Stimulated activated memory B cell treated with anti-CD40 and anti-IgM and Interleukin-4, amounts not matched to agents 10 μg/mL and 1 μg/mL and 100 μg/mL, for 72 hours (primary cell): ENCODE measurements around the gene MBP.
A peak's percentile ranks its signal among the peaks of the same experiment; 100 is the strongest.
"Not testable (repeated sequence)": the region's sequence is repeated elsewhere in the genome, so short reads cannot be mapped to it uniquely, and the experiment has no call there.

ENCODE experiments used
- ATAC-seq: fragments of 150-1000 bp; cut with Tn5 transposase; 2 replicates; pipeline ENCODE4 v1.10.0; 2021
- H3K27ac Mint-ChIP-seq: one replicate; pipeline ENCODE4 v1.8.0; 2022; ENCODE audit warnings: mild to moderate bottlenecking, mixed read lengths
- H3K27me3 Mint-ChIP-seq: one replicate; pipeline ENCODE4 v1.8.0; 2022; ENCODE audit warnings: mixed read lengths
- H3K36me3 Mint-ChIP-seq: one replicate; pipeline ENCODE4 v1.8.0; 2022; ENCODE audit warnings: mixed read lengths
- H3K4me1 Mint-ChIP-seq: one replicate; pipeline ENCODE4 v1.8.0; 2022; ENCODE audit warnings: mixed read lengths
- H3K4me3 Mint-ChIP-seq: one replicate; pipeline ENCODE4 v1.8.0; 2022; ENCODE audit warnings: mild to moderate bottlenecking, moderate library complexity, mixed read lengths
- H3K9me3 Mint-ChIP-seq: one replicate; pipeline ENCODE4 v1.8.0; 2022; ENCODE audit warnings: mixed read lengths

Gene MBP

DNA sequence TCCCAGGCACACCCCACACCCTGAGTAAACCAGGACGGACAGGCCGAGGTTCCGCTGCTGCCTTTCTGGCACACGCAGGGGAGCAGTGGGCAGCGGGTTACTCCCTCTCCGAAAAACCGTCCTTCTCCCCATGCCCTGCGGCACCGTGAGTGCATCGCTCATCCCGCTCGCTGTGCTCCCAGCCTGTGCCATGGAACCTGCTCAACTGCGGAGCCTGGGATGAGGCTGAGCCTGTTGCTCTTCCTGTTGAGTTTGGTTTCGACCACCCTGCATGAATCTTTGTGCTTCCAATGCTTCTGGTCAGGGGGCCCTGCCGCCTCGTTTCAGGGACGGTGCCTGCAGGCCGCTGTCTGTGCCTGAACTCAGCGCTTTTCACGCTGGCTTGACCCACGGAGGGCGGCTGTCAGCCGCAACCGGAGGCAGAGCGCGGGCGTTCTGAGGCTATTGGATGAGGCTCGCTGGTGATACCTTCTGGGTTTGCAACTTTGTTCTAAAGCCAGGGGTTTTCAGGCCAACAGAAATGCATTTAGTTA is 106.7 kb downstream of the MBP start:
- H3K27me3 Mint-ChIP-seq, result no peaks in the 10 kb centered on the region
- H3K36me3 Mint-ChIP-seq, result peaks cover 43% of the 10 kb centered on the region
- peaks cover 14% of the 10 kb centered on the region for H3K4me1 Mint-ChIP-seq
- no peaks in the 10 kb centered on the region for H3K9me3 Mint-ChIP-seq
- no peak overlapping the region for H3K4me3 Mint-ChIP-seq
- no peak overlapping the region for H3K27ac Mint-ChIP-seq
- ATAC-seq, result no peak

DNA sequence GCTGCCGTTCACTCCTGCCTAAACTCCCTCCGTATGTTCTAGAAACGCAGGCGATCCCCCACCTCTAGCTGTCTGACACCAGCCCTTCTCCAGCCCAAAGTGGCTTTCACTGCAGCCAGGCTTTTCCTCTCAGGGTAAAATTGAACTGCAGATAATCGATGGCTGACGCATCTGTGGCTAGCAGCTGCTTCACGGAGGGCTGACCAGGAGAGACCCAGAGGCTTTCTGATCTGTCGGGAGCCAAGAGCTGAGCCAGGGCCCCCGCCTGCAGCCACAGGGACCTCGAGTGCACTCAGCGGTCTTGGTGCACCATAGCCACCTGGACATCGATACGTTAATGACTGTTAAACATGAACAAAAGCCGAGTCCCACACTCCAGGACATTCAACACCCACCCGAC is 107.5 kb downstream of the MBP start:
- no peaks in the 10 kb centered on the region for H3K9me3 Mint-ChIP-seq
- no peak for ATAC-seq
- H3K4me3 Mint-ChIP-seq, result no peak overlapping the region
- peaks cover 37% of the 10 kb centered on the region for H3K36me3 Mint-ChIP-seq
- H3K27ac Mint-ChIP-seq, result no peak overlapping the region
- H3K27me3 Mint-ChIP-seq, result no peaks in the 10 kb centered on the region
- peaks cover 14% of the 10 kb centered on the region for H3K4me1 Mint-ChIP-seq

DNA sequence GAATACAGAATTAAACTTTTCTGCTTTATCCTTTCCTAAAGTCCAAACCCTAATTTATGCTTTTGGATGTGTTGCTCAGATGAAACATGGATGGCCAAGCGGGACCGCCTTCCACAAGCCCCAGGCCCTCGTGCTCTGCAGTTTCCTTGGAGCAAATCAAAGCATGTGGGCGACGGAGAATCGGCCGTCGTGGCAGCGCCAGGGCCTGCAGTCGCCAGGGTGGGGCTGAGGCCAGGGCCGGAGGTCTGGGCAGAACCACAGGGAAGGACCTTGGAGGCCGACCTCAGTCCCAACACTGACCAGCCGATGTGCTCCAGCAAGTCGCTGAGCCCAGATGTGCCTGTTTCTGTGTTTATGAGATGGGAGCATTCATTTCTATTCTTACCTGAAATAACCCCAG is 108.1 kb downstream of the MBP start:
- no peak overlapping the region for H3K27ac Mint-ChIP-seq
- no peaks in the 10 kb centered on the region for H3K9me3 Mint-ChIP-seq
- H3K36me3 Mint-ChIP-seq, result peaks cover 37% of the 10 kb centered on the region
- no peaks in the 10 kb centered on the region for H3K27me3 Mint-ChIP-seq
- H3K4me1 Mint-ChIP-seq, result peaks cover 19% of the 10 kb centered on the region
- no peak for ATAC-seq
- no peak overlapping the region for H3K4me3 Mint-ChIP-seq

DNA sequence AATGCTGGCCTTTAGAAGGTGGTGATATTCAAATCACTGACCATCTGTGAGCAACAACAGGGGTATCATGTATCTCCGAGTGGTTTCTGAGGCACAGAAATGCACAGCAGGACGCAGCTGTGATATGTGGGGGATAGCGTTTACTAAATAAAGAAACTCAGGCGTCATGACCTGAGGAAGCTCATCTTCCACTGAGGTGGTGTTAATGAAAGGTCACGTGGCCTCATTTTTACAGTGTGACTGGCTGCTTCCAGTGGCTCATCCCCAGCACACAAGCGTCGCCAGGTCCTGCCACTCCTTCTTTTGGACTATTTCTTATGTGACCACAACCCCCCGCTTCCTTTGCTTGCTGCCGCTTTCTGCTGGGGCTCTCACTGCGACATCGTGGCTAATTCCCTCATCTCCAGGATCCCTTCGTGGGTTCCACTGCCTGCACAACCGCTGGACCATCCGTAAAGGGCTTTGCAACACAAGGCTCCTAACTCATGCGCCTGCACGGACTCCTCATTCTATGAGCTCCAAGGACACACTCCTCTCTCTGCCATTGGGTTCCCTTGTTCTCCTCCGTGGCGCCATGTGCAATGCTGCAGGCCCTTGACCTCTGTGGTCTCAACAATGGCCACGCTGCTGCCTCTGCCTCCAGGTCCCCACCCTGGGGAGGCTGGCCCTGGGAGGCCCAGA is 109.3 kb downstream of the MBP start:
- Mint-ChIP-seq H3K27me3 (no peaks in the 10 kb centered on the region), H3K9me3 (peaks cover 6% of the 10 kb centered on the region), H3K27ac (no peak overlapping the region), H3K4me1 (peaks cover 26% of the 10 kb centered on the region), H3K36me3 (peaks cover 49% of the 10 kb centered on the region), H3K4me3 (no peak overlapping the region)
- ATAC-seq, result no peak

DNA sequence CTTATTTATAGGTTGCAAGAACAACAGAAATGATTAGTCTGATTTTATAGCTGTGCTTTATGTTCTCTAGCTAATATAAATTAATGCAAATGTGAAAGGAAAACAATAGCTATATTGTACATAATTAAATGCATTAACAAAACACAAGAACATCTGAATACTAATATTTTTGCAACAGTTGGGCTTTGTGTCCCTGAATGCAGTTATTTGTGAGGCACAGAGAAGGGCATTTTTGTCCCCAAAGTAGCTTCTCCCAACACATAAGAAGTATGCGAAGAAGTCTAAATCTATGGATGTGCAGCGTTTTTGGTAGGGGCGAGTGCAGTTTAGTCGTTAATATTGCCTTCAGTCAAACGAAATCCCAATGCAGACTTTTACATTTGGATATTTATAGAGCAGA is 110.0 kb downstream of the MBP start:
- Mint-ChIP-seq H3K27ac (no peak overlapping the region), H3K4me3 (no peak overlapping the region), H3K9me3 (peaks cover 6% of the 10 kb centered on the region), H3K27me3 (no peaks in the 10 kb centered on the region), H3K36me3 (peaks cover 56% of the 10 kb centered on the region), H3K4me1 (peaks cover 26% of the 10 kb centered on the region)
- no peak for ATAC-seq

DNA sequence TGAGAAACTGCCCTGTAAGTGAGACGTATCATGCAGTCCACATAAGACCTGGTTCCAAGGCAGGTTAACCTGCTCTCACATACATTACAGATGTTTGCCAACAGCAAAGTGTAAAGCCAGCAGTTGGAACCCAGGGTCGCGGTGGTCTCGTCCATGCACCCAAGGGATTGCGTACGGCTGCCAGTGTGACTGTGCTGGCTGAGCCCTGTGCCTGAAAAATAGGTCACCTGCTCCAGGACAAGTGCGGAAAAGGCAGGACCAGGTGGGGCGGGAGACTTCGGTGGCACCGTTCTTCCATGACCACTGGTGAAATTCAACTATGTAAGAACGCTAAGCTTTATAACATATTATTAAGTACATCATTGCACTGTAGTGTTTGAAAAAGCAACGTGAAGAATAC is 110.5 kb downstream of the MBP start:
- H3K9me3 Mint-ChIP-seq, result peaks cover 6% of the 10 kb centered on the region
- H3K4me3 Mint-ChIP-seq, result no peak overlapping the region
- ATAC-seq, result no peak
- peaks cover 60% of the 10 kb centered on the region for H3K36me3 Mint-ChIP-seq
- H3K27ac Mint-ChIP-seq, result no peak overlapping the region
- peaks cover 26% of the 10 kb centered on the region for H3K4me1 Mint-ChIP-seq
- no peaks in the 10 kb centered on the region for H3K27me3 Mint-ChIP-seq

DNA sequence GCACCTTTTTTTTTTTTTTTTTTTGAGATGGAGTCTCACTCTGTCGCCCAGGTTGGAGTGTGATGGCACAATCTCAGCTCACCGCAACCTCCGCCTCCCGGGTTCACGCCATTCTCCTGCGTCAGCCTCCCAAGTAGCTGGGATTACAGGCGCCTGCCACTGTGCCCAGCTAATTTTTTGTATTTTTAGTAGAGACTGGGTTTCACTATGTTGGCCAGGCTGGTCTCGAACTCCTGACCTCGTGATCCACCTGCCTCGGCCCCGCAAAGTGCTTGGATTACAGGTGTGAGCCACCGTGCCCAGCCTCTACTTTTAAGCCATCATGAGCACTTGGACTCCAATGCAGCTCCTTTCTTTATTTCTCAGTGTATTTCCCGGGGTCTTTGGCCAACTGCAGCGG is 111.1 kb downstream of the MBP start:
- not testable (repeated sequence) for H3K4me3 Mint-ChIP-seq, H3K27ac Mint-ChIP-seq, ATAC-seq, H3K27me3 Mint-ChIP-seq, H3K9me3 Mint-ChIP-seq
- Mint-ChIP-seq H3K36me3 (peaks cover 67% of the 10 kb centered on the region), H3K4me1 (peaks cover 26% of the 10 kb centered on the region)

DNA sequence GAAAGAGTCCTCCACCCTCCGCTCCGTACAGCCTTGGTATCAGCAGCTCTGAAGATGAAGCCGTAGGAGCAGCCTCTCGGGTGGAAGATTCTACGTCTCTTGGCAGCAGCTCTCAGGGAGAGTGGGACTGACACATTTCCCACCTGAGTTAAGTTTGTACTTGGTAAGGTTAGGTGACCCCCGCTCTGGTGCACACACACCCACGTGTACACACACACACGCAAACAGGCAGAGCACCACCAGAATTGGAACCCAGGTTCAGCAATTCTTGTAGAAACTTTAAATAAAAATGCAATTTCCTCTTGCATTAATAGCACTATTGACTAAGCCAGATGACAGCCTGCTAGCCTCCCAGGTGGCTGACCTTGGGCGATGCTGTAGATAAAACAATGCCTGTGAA is 111.5 kb downstream of the MBP start:
- Mint-ChIP-seq H3K27ac (no peak overlapping the region), H3K27me3 (no peaks in the 10 kb centered on the region), H3K9me3 (peaks cover 6% of the 10 kb centered on the region), H3K36me3 (peaks cover 68% of the 10 kb centered on the region), H3K4me1 (peaks cover 25% of the 10 kb centered on the region), H3K4me3 (no peak overlapping the region)
- no peak for ATAC-seq

DNA sequence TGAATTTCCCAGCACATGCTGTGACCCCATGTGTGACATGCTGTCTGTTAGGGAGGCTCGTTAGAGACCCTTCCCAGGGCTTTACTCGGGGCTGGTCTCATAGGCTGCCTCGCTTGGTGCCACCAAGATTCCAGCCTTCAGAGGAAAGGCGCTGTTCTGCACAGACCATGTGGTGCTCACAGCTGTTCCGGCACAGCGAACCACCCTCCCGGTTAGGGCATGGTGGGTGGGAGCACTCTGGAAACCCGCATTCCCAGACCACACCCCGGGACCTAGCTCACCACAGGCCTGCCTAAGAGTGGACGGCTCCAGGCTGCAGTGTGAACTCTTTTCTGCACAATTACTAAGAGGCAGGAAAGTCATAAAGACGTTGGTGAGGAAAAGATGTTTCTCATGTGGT is 112.0 kb downstream of the MBP start:
- Mint-ChIP-seq H3K4me1 (peaks cover 21% of the 10 kb centered on the region), H3K27ac (peak overlapping the region; percentile 29), H3K9me3 (peaks cover 6% of the 10 kb centered on the region), H3K27me3 (no peaks in the 10 kb centered on the region), H3K36me3 (peaks cover 68% of the 10 kb centered on the region), H3K4me3 (no peak overlapping the region)
- ATAC-seq, result no peak

DNA sequence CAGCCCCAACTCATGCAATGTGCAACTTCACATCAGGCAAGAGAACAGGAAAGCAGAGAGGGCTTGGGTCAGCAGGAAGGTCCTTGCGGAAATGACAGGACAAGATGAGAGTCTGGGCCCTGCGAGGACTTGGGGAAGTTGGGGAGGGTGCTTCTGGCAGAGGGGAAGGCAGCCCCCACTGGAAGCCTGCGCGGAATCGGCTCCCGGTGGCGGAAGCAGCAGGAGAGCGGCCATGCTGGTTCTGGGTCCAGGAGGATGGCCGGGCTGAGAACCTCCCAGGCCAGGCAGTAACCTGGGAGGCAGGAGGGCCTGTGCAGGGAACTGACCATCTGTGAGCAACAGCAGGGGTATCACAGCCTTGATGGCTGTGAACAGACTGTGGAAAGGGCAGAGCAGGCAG is 112.9 kb downstream of the MBP start:
- peaks cover 6% of the 10 kb centered on the region for H3K9me3 Mint-ChIP-seq
- peak overlapping the region; percentile 29 for H3K27ac Mint-ChIP-seq
- H3K27me3 Mint-ChIP-seq, result no peaks in the 10 kb centered on the region
- ATAC-seq, result no peak
- no peak overlapping the region for H3K4me3 Mint-ChIP-seq
- H3K36me3 Mint-ChIP-seq, result peaks cover 64% of the 10 kb centered on the region
- peaks cover 21% of the 10 kb centered on the region for H3K4me1 Mint-ChIP-seq

DNA sequence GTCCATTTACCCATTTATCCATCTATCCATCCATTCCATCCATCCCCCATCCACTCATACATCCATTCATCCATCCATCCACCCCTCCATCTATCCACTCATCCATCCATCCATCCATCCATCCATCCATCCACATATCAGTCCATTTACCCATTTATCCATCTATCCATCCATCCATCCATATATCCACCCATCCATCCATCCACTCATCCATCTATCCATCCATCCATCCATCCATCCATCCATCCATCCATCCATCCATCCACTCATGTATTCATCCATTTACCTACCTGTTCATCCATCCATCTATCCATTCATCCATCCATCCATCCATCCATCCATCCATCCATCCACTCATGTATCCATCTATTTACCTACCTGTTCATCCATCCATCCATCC is 113.9 kb downstream of the MBP start:
- ATAC-seq, H3K27ac Mint-ChIP-seq, H3K27me3 Mint-ChIP-seq, H3K9me3 Mint-ChIP-seq, H3K4me3 Mint-ChIP-seq: not testable (repeated sequence)
- peaks cover 57% of the 10 kb centered on the region for H3K36me3 Mint-ChIP-seq
- H3K4me1 Mint-ChIP-seq, result peaks cover 17% of the 10 kb centered on the region

DNA sequence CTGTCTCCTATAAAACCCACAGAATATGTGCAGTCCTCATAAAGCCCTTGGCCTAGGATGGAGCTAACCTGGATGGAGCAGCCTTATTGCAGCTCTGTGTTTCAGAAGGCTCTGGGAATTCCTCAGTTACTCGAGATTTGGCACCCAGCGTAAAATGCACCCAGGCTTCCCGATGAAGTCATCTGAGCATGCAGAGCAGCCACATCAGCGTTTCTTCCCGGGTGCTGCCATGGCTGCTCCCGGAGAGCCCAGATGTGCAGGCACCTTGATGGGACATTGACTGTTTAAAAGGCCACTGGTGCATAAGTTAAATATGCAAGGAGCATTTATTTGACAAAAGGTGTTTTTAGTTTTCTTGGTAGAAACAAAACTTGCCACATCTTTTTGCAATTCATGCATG is 115.2 kb downstream of the MBP start:
- no peak for ATAC-seq

DNA sequence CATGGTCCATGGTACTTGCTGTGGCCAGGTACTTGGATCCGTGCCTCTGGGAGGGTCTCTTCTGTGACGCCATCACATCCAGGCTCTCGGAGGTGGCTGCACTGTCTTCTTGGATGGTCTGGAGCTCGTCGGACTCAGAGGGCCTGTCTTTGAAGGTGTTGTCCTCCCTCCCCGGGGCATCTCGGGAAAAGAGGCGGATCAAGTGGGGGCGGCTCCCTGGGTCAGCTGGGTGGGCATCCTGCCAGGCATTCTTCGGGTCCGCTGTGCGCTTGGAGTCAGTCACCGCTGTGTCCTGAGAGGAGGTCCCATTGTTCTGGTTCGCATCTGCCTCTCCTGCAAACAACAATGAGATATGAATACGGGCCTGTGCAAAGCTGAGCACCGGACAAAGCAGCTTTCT is 115.6 kb downstream of the MBP start:
- peaks cover 56% of the 10 kb centered on the region for H3K36me3 Mint-ChIP-seq
- H3K27me3 Mint-ChIP-seq, result no peaks in the 10 kb centered on the region
- no peak for ATAC-seq
- H3K4me1 Mint-ChIP-seq, result peaks cover 11% of the 10 kb centered on the region
- no peak overlapping the region for H3K4me3 Mint-ChIP-seq
- H3K9me3 Mint-ChIP-seq, result peaks cover 6% of the 10 kb centered on the region
- H3K27ac Mint-ChIP-seq, result no peak overlapping the region

More for the DNA sequence above, 115.2 kb downstream of the MBP start:
- peaks cover 11% of the 10 kb centered on the region for H3K4me1 Mint-ChIP-seq
- no peak overlapping the region for H3K4me3 Mint-ChIP-seq
- H3K9me3 Mint-ChIP-seq, result peaks cover 6% of the 10 kb centered on the region
- H3K27me3 Mint-ChIP-seq, result no peaks in the 10 kb centered on the region
- peaks cover 53% of the 10 kb centered on the region for H3K36me3 Mint-ChIP-seq
- no peak overlapping the region for H3K27ac Mint-ChIP-seq

DNA sequence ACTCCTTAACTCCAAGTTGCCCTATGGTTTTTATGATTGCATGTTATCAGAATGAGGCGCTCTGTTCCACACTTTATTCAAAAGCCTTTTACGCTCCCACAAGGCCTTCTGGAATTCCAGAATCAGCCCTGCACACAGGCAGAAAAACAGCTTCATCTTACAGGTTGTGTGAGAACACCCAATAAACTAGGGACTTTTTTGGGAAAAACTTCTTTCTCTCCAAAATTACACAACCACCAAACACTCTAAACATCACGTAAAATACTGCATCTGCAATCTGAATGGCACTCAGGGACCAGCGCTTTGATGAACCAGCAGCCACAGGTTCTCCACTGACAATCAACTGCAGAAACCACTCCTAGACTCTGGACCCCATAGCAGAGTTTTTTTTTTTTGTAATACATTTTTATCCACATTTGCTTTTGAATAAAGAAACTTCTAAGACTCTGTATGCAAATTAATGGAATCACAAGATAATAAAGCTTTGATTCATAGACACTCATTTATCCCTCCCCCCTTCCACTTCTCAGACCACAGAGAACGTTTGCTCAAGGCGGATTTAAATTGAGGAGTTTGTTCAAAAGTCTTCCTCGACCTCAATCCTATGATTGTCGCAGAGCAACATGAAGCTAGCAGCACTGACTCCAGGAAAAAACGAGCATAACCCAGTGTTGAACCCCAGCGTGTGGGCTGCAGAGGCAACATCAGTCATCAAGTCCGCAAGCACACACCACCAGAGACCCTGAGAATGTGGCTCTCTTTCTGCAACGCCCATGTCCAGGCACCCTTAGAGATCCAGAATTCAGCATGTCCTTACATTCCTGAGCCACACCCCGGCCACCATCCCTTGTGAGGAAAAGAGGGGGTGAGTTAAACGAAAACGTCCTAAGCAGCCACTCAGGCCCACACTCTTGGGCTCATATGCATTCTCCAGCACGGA is 116.5 kb downstream of the MBP start:
- Mint-ChIP-seq H3K27ac (no peak overlapping the region), H3K4me1 (peaks cover 11% of the 10 kb centered on the region), H3K4me3 (no peak overlapping the region), H3K27me3 (no peaks in the 10 kb centered on the region), H3K36me3 (peaks cover 51% of the 10 kb centered on the region), H3K9me3 (peaks cover 6% of the 10 kb centered on the region)
- ATAC-seq, result no peak

DNA sequence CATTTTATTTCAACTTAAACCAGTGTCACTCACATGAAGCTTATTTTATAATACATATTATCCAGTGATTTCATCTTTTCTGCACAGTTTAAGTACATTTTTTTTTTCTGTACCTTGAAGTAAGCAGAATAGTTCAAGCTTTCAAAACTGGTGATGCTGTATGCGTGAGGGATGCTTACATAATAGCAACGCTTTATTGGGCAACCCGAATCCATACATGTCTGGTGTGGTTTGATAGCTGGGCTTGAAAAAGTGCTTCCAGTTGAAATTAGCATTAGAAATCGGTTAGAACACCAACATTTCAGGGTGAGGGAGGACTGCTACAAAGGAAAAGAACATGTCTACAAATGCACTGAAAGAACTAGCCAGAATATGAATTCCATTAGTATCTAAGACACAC is 117.4 kb downstream of the MBP start:
- no peak overlapping the region for H3K4me3 Mint-ChIP-seq
- no peak overlapping the region for H3K27ac Mint-ChIP-seq
- H3K4me1 Mint-ChIP-seq, result peaks cover 12% of the 10 kb centered on the region
- H3K36me3 Mint-ChIP-seq, result peaks cover 58% of the 10 kb centered on the region
- no peak for ATAC-seq
- H3K9me3 Mint-ChIP-seq, result peaks cover 6% of the 10 kb centered on the region
- H3K27me3 Mint-ChIP-seq, result no peaks in the 10 kb centered on the region

DNA sequence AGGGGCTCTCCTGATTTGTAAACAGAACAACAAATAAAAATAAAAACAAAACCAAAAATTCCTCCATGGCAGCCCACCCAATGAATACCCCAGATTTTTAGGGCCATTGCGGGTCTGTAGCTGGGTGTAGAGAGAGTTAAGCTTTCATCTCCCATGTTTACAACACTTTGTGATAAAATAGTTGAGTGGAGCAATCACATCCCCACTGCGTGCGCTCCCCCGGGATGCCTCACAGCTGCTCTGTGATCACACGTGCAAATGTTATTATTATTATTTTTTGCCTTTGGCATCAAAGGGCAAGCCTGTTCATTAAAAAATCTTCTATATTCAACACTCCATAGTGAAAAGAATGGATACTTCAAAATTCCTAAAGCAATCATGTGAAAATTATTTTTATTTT is 118.0 kb downstream of the MBP start:
- Mint-ChIP-seq H3K4me1 (peaks cover 14% of the 10 kb centered on the region), H3K27ac (no peak overlapping the region), H3K36me3 (peaks cover 58% of the 10 kb centered on the region), H3K4me3 (no peak overlapping the region), H3K27me3 (no peaks in the 10 kb centered on the region), H3K9me3 (peaks cover 6% of the 10 kb centered on the region)
- ATAC-seq, result no peak
